22Rv1 (cell line): Measurements from ENCODE around the gene LEMD2.

Experiments
- H3K27ac ChIP-seq: fragments of 450-650 bp; 2 replicates; pipeline ENCODE4 v1.5.1; 2017
- CTCF ChIP-seq: fragments of 450-650 bp; IDR thresholded peaks from 2 replicates; pipeline ENCODE4 v1.5.1; 2017; ENCODE audit warnings: mild to moderate bottlenecking
- ZFX ChIP-seq: fragments of 450-650 bp; IDR thresholded peaks from 2 replicates; pipeline ENCODE4 v1.6.1; 2017; ENCODE audit warnings: antibody characterized with exemption, borderline replicate concordance

LEMD2 gene

GRCh38 chr6:33798343-33798848, 9.5 kb upstream of the LEMD2 start:
- H3K27ac ChIP-seq = no peak overlapping the region
- TF ChIP-seq ZFX (no peak), CTCF (no peak)

DNA sequence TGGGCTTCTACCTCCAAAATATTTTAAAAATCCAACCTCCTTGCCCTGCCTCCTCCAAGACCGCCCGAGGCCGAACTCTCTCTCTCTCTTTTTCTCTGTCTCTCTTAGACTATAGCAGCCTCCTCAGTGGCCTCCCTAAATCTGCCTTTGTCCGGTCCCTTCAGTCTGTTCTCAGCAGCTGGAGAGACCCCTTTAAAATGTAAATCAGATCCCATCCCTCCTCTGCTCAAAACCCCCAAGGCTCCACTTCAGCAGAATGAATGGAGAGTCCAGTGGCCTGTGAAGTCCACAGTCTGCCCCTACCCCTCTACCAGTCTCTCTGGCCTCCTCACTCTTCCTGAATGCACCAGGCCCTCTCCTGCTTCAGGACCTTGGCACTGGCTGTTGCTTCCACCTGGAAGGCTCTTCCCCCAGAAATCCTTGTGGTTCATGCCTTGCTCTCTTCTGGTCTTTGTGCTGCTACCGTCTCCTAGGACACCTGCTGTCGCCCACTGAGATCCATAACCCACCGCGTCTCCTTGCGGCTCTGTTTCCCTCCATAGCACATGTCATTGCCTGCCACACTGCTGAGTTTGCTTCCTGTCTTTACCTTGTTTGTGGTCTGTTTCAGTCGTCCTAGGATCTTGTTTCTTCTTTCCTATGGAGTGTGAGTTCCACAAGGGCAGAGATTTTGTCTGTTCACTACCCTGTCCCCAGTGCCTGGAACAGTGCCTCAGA, 8.9 kb upstream of the LEMD2 start:
- no peak for TF ChIP-seq ZFX
- TF ChIP-seq CTCF = no peak
- no peak overlapping the region for H3K27ac ChIP-seq

DNA sequence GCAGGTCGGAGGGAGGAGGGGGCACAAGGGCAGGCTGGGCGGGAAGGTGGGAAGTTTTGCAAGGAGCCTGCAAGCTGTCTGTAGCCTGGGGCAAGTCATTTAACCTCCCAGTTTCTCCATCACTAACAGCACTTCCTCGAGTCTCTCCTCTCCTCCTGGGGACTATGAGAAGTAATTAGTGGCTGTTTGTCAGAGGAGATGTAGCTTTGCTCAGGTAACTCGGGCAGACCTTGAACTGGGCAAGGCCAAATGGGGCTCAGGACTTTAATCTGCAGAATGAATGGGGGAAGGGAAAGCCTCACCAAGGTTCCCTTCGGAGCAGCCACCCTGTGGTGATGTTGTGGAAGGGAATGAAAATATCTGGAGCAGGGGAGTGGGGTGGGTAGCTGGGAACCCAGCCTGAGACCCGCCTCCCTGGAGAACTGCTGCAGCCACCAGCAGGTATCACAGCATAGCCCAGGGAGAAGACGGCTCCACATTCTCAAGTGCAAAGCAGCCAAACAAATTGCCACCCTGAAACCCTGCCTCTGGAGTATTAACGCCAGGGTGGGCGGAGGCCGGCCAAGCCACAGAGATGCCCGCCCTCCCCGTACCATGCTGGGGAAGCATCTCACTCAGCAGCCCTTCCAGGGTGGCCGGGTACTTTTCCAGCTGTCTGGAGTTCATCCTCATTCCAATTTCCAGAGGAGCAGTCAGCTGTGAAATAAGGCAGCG, 6.1 kb upstream of the LEMD2 start:
- no peak overlapping the region for H3K27ac ChIP-seq
- TF ChIP-seq ZFX (no peak), CTCF (no peak)

DNA sequence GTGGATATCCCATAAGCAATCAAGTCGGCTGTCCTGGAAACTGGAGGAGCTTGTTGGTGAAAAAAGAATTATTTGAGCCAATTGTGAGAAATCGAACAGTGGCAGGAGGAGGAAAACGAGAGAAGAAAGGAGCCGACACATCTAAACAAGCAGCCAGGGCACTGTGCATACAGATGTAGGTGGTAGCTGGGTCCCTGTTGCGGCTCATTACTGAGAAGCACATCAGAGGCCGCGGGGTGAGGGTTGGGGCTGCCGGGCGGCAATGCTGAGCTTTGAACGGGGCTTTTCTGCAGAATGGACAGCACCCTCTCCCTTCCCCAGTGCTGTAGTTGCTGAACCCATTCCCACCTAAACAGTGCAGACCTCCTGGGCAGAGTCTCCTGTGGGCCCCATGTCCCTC, 4.1 kb upstream of the LEMD2 start:
- H3K27ac ChIP-seq = no peak overlapping the region
- TF ChIP-seq CTCF = no peak
- no peak for TF ChIP-seq ZFX

DNA sequence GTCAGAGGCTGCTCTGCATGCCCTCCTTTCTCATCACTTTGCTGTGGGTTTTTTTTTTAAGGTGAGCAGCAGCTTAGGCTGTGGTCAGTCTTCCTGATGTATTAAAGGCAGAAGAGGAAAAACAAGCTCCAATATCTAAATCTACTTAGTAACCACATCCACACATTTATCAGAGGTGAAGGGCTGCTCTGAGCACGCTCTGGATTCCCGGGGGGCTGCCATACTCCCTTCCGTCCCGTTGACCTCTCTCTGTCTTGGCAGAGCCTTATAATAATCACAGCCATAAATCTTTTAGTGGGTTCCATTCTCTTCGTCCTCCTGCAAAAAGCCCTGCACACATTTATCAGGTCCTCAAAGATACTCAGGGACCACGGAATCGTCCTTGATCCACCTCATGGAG, 2.7 kb upstream of the LEMD2 start:
- TF ChIP-seq ZFX (no peak), CTCF (no peak)
- H3K27ac ChIP-seq = no peak overlapping the region

- TF ChIP-seq CTCF = no peak
- TF ChIP-seq ZFX = no peak
Measured at GRCh38 chr6:33790910-33791309, 2.0 kb upstream of the LEMD2 start.

DNA sequence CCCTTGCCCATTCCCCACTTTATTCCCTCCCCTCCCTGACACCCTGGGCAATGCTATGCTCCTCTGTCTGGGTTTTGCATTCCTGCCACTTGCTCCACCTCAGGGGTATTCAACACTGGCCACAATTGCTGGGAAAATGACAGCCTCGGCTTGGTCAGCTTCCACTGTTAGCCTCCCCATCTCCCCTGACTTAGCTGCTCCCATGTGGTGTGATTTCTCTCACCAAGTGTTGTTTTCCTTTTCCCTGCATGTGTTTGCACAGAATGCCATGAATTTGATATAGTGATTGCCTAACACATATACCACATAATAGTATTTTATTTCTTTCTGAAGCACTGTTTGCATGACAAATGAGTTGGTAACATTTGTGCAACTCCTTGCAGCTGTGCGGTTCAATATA, 1.4 kb upstream of the LEMD2 start:
- no peak overlapping the region for H3K27ac ChIP-seq
- no peak for TF ChIP-seq CTCF
- no peak for TF ChIP-seq ZFX

More at GRCh38 chr6:33790910-33791309, 2.0 kb upstream of the LEMD2 start:
- H3K27ac ChIP-seq = no peak overlapping the region
